DOHH2 (cell line): ENCODE data around the gene CREB1.

Experiments used
- H3F3A ChIP-seq: fragments of 200-600 bp; sonication (generic), shearing (Covaris generic); 2 replicates; pipeline ENCODE4 v1.6.0; 2016; ENCODE audit warnings: antibody characterized with exemption, mild to moderate bottlenecking; ENCODE audit not compliant: control insufficient read depth, insufficient read depth
- H3K27ac ChIP-seq: fragments of 200-600 bp; sonication (generic); 2 replicates; pipeline ENCODE4 v1.5.1; 2014; ENCODE audit warnings: low read depth, mild to moderate bottlenecking, low read length, moderate library complexity
- H3K27me3 ChIP-seq: fragments of 200-600 bp; sonication (generic); 2 replicates; pipeline ENCODE4 v1.6.1; 2014; ENCODE audit warnings: mild to moderate bottlenecking, low read length, mixed read lengths; ENCODE audit not compliant: control insufficient read depth
- H3K36me3 ChIP-seq: fragments of 200-600 bp; sonication (generic); 2 replicates; pipeline ENCODE4 v1.6.1; 2014; ENCODE audit warnings: mild to moderate bottlenecking, low read length, moderate library complexity, mixed read lengths; ENCODE audit not compliant: control insufficient read depth
- H3K4me1 ChIP-seq: fragments of 200-600 bp; sonication (generic); 2 replicates; pipeline ENCODE4 v1.6.1; 2014; ENCODE audit warnings: mild to moderate bottlenecking, low read length, mixed read lengths; ENCODE audit not compliant: control insufficient read depth
- H3K4me2 ChIP-seq: fragments of 200-600 bp; sonication (generic); 2 replicates; pipeline ENCODE4 v1.6.0; 2014; ENCODE audit warnings: mild to moderate bottlenecking, low read length, moderate library complexity
- H3K4me3 ChIP-seq: fragments of 200-600 bp; sonication (generic); 2 replicates; pipeline ENCODE4 v1.5.1; 2014; ENCODE audit warnings: mild to moderate bottlenecking, low read length, mixed read lengths
- H3K79me2 ChIP-seq: fragments of 200-600 bp; sonication (generic); 2 replicates; pipeline ENCODE4 v1.6.1; 2014; ENCODE audit warnings: mild to moderate bottlenecking, low read length, mixed read lengths; ENCODE audit not compliant: control insufficient read depth
- H3K9me2 ChIP-seq: fragments of 200-600 bp; sonication (generic); replicated peaks from 2 replicates; pipeline ENCODE4 v1.6.1; 2014; ENCODE audit warnings: mild to moderate bottlenecking, low read length, mixed read lengths; ENCODE audit not compliant: control insufficient read depth
- H3K9me3 ChIP-seq: fragments of 200-600 bp; sonication (generic); 2 replicates; pipeline ENCODE4 v1.6.1; 2014; ENCODE audit warnings: antibody characterized with exemption, low read length, mixed read lengths; ENCODE audit not compliant: control insufficient read depth, insufficient read depth
- H4K20me1 ChIP-seq: fragments of 200-600 bp; sonication (generic); 2 replicates; pipeline ENCODE4 v1.6.0; 2014; ENCODE audit warnings: low read depth, mild to moderate bottlenecking, antibody characterized with exemption, low read length, moderate library complexity; ENCODE audit not compliant: control insufficient read depth, insufficient read depth
- EZH2phosphoT487 ChIP-seq: fragments of 200-600 bp; sonication (generic); IDR thresholded peaks from 2 replicates; pipeline ENCODE4 v1.6.1; 2017; ENCODE audit warnings: borderline replicate concordance, mild to moderate bottlenecking, antibody characterized with exemption, low read length, moderate library complexity, mixed read lengths
- TF ChIP-seq, protein P1 (sequence below): fragments of 200-600 bp; sonication (generic); IDR thresholded peaks from one replicate; pipeline ENCODE4 v1.5.1; 2014; ENCODE audit warnings: antibody characterized with exemption, mild to moderate bottlenecking, low read depth, low read length; ENCODE audit not compliant: poor library complexity, severe bottlenecking

CREB1 gene

DNA sequence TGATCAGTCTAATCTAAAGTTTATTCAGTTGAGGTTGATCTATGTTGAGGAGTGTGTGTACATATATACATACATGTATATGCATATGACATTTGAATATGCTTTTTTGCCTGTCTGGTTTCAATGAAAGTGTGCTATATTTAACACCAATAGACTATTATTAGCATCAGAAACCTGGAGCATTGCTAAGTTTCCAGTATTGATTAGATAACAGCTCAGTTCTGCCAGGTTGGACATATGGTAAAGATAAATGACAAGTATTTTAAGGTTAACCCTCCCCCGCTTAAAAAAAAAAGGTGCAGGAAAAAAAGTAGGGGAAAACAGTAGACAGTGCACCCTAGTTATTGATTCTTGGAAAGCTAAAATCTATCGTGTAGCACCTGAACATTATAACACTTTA lies 19.4 kb downstream of the CREB1 start:
- Histone ChIP-seq H3K4me1 (peaks cover 16% of the 10 kb centered on the region), H4K20me1 (peaks cover 3% of the 10 kb centered on the region; the same call in 1 of the 2 replicates), H3F3A (peaks cover 2% of the 10 kb centered on the region; the same call in 1 of the 2 replicates), H3K9me2 (no peaks in the 10 kb centered on the region), H3K27ac (no peak overlapping the region), H3K36me3 (peaks cover 7% of the 10 kb centered on the region), H3K9me3 (no peaks in the 10 kb centered on the region), H3K79me2 (peaks cover 96% of the 10 kb centered on the region), H3K4me2 (no peak overlapping the region), H3K4me3 (no peak overlapping the region), H3K27me3 (no peaks in the 10 kb centered on the region)
- TF ChIP-seq EZH2phosphoT487 = no peak
- TF ChIP-seq, protein P1, sequence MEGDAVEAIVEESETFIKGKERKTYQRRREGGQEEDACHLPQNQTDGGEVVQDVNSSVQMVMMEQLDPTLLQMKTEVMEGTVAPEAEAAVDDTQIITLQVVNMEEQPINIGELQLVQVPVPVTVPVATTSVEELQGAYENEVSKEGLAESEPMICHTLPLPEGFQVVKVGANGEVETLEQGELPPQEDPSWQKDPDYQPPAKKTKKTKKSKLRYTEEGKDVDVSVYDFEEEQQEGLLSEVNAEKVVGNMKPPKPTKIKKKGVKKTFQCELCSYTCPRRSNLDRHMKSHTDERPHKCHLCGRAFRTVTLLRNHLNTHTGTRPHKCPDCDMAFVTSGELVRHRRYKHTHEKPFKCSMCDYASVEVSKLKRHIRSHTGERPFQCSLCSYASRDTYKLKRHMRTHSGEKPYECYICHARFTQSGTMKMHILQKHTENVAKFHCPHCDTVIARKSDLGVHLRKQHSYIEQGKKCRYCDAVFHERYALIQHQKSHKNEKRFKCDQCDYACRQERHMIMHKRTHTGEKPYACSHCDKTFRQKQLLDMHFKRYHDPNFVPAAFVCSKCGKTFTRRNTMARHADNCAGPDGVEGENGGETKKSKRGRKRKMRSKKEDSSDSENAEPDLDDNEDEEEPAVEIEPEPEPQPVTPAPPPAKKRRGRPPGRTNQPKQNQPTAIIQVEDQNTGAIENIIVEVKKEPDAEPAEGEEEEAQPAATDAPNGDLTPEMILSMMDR = no peak

DNA sequence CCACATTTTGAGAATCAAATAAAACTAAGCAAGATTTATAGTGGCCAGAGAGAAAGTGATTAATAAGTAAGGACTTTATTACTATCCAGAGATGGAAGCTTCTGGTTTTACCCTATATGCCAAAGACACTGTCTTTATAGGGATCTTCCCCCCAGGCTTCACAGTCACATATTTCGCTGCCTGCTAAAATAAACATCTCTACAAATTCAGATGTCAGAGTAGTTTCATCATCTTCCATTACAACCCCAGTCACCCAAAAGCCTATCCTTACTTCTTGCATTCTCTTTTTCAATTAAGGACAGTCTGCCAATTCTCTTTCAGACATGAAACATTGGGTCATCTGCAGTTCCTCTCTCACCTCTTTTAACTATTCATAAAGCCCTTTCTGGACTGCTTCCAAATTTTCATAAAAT lies 28.3 kb downstream of the CREB1 start:
- H3K79me2 ChIP-seq = peaks cover 27% of the 10 kb centered on the region
- peaks cover 59% of the 10 kb centered on the region for H3K36me3 ChIP-seq
- no peak overlapping the region for H3K27ac ChIP-seq

DNA sequence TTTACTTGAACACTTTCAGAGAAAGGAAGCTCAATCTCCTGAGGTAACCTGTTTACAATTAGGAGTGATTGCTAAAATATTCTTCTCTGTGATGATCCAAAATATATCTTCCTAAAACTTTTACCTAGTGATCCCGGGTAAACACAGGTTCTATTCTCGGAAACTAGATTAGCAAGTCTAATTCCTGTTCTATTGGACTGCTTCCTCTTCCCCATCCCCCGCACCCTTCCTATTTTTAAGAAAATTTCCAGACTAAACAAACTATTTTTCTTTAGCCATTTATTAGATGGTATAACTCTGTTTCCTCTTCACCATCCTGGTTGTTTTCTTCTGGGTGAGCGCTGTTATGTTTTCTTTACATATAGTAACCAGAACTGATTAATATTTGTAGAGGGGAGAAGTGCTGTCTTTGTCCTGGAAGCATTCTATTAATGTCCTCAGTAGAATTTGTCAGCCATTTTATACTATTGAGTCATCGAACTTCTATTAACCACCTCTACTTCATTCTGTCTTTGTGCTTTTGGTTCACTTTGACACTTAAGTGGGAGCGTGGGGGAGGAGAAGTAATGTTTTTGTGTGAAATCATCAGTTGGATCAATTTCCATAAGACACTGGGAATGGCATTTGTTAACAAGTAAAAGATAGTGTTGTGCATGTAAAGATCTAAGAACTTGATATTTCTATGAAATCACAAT lies 31.8 kb downstream of the CREB1 start:
- H3K4me1 ChIP-seq = no peaks in the 10 kb centered on the region
- peaks cover 63% of the 10 kb centered on the region for H3K36me3 ChIP-seq
- TF ChIP-seq, protein P1 = no peak
- no peak for TF ChIP-seq EZH2phosphoT487
- no peak overlapping the region for H3K27ac ChIP-seq
- H3K9me3 ChIP-seq = no peaks in the 10 kb centered on the region
- H3F3A ChIP-seq = no peaks in the 10 kb centered on the region
- no peaks in the 10 kb centered on the region for H4K20me1 ChIP-seq
- H3K4me2 ChIP-seq = no peak overlapping the region
- H3K9me2 ChIP-seq = no peaks in the 10 kb centered on the region
- peaks cover 2% of the 10 kb centered on the region for H3K79me2 ChIP-seq
- no peak overlapping the region for H3K4me3 ChIP-seq
- H3K27me3 ChIP-seq = no peaks in the 10 kb centered on the region

More for the DNA sequence above, 28.3 kb downstream of the CREB1 start:
- Histone ChIP-seq H3K27me3 (no peaks in the 10 kb centered on the region), H3K4me2 (no peak overlapping the region), H3K9me3 (no peaks in the 10 kb centered on the region), H3F3A (no peaks in the 10 kb centered on the region), H4K20me1 (no peaks in the 10 kb centered on the region), H3K4me3 (no peak overlapping the region), H3K4me1 (peaks cover 21% of the 10 kb centered on the region), H3K9me2 (no peaks in the 10 kb centered on the region)
- TF ChIP-seq, protein P1 = no peak
- no peak for TF ChIP-seq EZH2phosphoT487
